Psoas muscle (tissue), 8 donors: ENCODE results near the gene AUTS2. TPM values are rescaled to one million over a fixed set of nuclear protein-coding genes. Genes with fewer than 3 reads are reported as not detected.

Experiments
- ATAC-seq, 4 donors: fragments of 200-7000 bp; cut with Tn5 transposase; one replicate each; pipeline ENCODE4 v1.9.1; 2020; ENCODE audit warnings: moderate library complexity in 3 of 4, mild to moderate bottlenecking in 2 of 4
- DNase-seq, 2 donors: peaks; one replicate each; pipeline ENCODE4 v3.0.0-alpha.2; 2020
- H3K27ac ChIP-seq: fragments of 200-600 bp; one replicate; pipeline ENCODE4 v1.8.0; 2022
- H3K27me3 ChIP-seq, 3 donors: fragments of 200-600 bp in 1 of 3; one replicate each; pipeline versions ENCODE4 v1.6.1 to v1.8.0; 2013 to 2022; ENCODE audit warnings: low read length in 2 of 3, mild to moderate bottlenecking in 2 of 3, moderate library complexity in 1 of 3; ENCODE audit not compliant: insufficient read depth in 3 of 3
- H3K36me3 ChIP-seq, 2 donors: fragments of 200-600 bp in 1 of 2; one replicate each; pipeline versions ENCODE4 v1.6.1 to v1.8.0; 2013 to 2022; ENCODE audit warnings: low read depth in 1 of 2, mild to moderate bottlenecking in 1 of 2, moderate library complexity in 1 of 2; ENCODE audit not compliant: insufficient read depth in 1 of 2
- H3K4me1 ChIP-seq: fragments of 200-600 bp; one replicate; pipeline ENCODE4 v1.8.0; 2022
- H3K4me3 ChIP-seq: fragments of 200-600 bp; one replicate; pipeline ENCODE4 v1.8.0; 2022; ENCODE audit warnings: mild to moderate bottlenecking
- H3K9me3 ChIP-seq: fragments of 200-600 bp; one replicate; pipeline ENCODE4 v1.8.0; 2022
- WGBS, 3 donors: extraction: QIAGEN DNeasy Blood & Tissue Kit; methylation state at CpG; one replicate each; pipeline versions ENCODE4 v1.1.6 to v1.1.7; 2013; 5-methylcytosine and 5-hydroxymethylcytosine counted together
- intact Hi-C, 2 donors: fragments of 100-400 bp; cut with DNase I; formaldehyde crosslinking; loops; one replicate each; pipeline versions ENCODE4 v1.11.0 to v1.14.2; 2022
- polyA plus RNA-seq, 3 donors: library from polyadenylated mRNA; stranded (reverse); fragments of 200-250 nt; gene quantifications; one replicate each; pipeline ENCODE4 v1.2.3, GENCODE V29; 2013
- total RNA-seq, 4 donors: library from RNA; stranded (reverse); fragmentation: NEBNext Ultra II Directional in 2 of 4; extraction: Animal tissue kit (Norgen Biotek cat#: 25700) in 2 of 4; gene quantifications; one replicate each; pipeline versions ENCODE4 v1.2.1 to v1.2.4, GENCODE V29; 2021 to 2023
- TF ChIP-seq, protein P1 (sequence below): fragments of 200-600 bp; IDR thresholded peaks from one replicate; pipeline ENCODE4 v1.8.0; 2022; ENCODE audit warnings: antibody characterized with exemption
- donor health status: healthy with polysubstance abuse.
- donor health status: DM: no; HTN: no; CAD: no; lungs with moderate emphysema.
- donor health status: Bipolar disorder and iron deficiency.
- donor health status: healthy.
- donor health status: DM: yes; HTN: yes; CAD: no.
- donor health status: DM: no; HTN: no; CAD: no.
- donor health status: DM: no; HTN: no; CAD: no.
- donor health status: DM: yes; HTN: yes; CAD: no.

The AUTS2 gene
- total and polyA plus RNA-seq, 7 donors = 5.0 to 33.5 (median 14.3) TPM

DNA sequence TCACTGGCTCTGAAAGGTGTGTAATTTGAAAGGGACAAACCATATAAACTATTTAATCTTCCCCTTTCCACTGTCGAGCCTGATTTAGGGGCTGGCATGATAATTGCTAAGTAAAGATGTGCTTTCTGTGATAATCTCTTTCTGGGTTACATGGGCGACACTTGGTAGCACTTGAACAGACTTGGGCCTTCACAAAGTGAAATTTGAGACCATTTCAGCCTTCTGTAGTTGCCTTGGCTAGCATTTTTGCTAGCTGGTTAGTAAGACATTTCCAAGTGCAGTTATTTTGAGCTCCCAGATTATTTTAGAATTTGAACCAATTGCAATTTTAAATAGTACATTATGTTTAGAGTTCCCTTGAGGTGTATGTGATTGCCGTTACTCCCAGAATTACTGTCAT is 1101.0 kb downstream of the AUTS2 start:
- intact Hi-C loops = loop anchor here (5.0 to 10.0 kb wide), 5 partner anchors 284 to 657 kb away; no protein-coding TSS in a partner anchor
- H3K36me3 ChIP-seq = no peaks in the 10 kb centered on the region
- 27 to 57% (median 35%) methylated on average over 3 of the region's 3 CpGs for WGBS, 3 donors
- no peak overlapping the region for H3K4me3 ChIP-seq
- DNase-seq (no peak), ATAC-seq (no peak)
- TF ChIP-seq, protein P1, sequence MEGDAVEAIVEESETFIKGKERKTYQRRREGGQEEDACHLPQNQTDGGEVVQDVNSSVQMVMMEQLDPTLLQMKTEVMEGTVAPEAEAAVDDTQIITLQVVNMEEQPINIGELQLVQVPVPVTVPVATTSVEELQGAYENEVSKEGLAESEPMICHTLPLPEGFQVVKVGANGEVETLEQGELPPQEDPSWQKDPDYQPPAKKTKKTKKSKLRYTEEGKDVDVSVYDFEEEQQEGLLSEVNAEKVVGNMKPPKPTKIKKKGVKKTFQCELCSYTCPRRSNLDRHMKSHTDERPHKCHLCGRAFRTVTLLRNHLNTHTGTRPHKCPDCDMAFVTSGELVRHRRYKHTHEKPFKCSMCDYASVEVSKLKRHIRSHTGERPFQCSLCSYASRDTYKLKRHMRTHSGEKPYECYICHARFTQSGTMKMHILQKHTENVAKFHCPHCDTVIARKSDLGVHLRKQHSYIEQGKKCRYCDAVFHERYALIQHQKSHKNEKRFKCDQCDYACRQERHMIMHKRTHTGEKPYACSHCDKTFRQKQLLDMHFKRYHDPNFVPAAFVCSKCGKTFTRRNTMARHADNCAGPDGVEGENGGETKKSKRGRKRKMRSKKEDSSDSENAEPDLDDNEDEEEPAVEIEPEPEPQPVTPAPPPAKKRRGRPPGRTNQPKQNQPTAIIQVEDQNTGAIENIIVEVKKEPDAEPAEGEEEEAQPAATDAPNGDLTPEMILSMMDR = no peak
- peaks cover 37% of the 10 kb centered on the region for H3K4me1 ChIP-seq
- H3K9me3 ChIP-seq = no peaks in the 10 kb centered on the region
- no peaks in the 10 kb centered on the region for H3K27me3 ChIP-seq
- no peak overlapping the region for H3K27ac ChIP-seq

DNA sequence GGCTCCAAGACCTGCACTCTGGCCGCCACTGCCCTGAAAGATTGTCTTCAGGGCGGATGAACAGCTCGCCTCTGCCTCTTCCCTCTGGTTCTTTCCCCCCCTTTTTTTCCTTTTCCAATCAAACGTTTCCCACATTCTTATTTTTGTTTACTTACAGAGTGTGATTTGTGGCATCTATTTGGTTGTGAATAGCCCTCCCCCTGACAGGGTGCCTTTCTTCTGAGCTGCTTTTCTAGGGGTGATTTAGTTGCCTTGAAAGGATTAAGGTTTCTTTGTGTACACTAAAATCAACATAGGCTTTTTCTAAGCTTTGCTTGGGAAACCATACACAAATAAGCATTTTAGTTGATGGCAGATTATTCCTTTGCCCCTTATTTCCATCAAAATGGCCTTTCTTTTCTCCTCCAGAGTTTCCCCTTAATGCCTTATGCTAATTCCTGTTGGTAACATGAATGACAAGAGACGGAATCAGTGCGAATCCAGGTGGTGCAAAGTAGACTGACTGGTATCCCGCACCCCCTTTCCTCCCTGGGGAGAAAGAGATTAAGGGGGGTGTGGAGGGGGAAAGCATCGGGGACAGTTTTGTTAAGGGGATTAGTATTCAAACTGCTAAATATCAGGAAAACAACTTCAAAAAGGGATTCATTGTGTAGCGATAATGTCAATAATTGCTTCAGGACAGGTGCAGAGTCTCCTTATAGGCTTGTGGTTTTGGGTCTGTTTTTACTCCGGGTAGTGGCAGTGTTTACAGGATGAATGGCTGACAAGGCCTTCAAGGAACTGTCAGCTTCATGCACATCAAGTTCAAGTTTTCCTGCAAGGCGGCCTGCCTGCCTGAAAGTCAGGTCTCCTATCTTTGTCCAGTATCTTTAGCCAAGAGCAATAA is 1102.0 kb downstream of the AUTS2 start:
- no peak overlapping the region for H3K4me3 ChIP-seq
- DNase-seq (no peak), ATAC-seq (no peak)
- peaks cover 40% of the 10 kb centered on the region for H3K4me1 ChIP-seq
- H3K27me3 ChIP-seq = no peaks in the 10 kb centered on the region
- WGBS, 3 donors = 65 to 79% (median 72%) methylated on average over 11 of the region's 11 CpGs
- intact Hi-C loops = loop anchor here in 1 of 2 donors (10.0 kb wide), 1 partner anchor 635 kb away; no protein-coding TSS in a partner anchor
- TF ChIP-seq, protein P1 = no peak
- no peaks in the 10 kb centered on the region for H3K9me3 ChIP-seq
- no peaks in the 10 kb centered on the region for H3K36me3 ChIP-seq
- no peak overlapping the region for H3K27ac ChIP-seq

- no peaks in the 10 kb centered on the region for H3K27me3 ChIP-seq
- intact Hi-C loops = loop anchor here in 1 of 2 donors (10.0 kb wide), 1 partner anchor 636 kb away; no protein-coding TSS in a partner anchor
- no peaks in the 10 kb centered on the region for H3K9me3 ChIP-seq
- H3K4me3 ChIP-seq = no peak overlapping the region
- H3K4me1 ChIP-seq = peaks cover 44% of the 10 kb centered on the region
- 76 to 85% (median 83%) methylated on average over 6 of the region's 6 CpGs for WGBS, 3 donors
- H3K36me3 ChIP-seq = no peaks in the 10 kb centered on the region
- TF ChIP-seq, protein P1 = no peak
- H3K27ac ChIP-seq = no peak overlapping the region
- DNase-seq = no peak
- no peak for ATAC-seq
Observed at GRCh38 chr7:70700941-70701425, 1102.7 kb downstream of the AUTS2 start.

GRCh38 chr7:70701477-70701876 is 1103.2 kb downstream of the AUTS2 start:
- Histone ChIP-seq H3K9me3 (no peaks in the 10 kb centered on the region), H3K36me3 (no peaks in the 10 kb centered on the region), H3K27me3 (no peaks in the 10 kb centered on the region), H3K4me3 (no peak overlapping the region), H3K4me1 (peaks cover 44% of the 10 kb centered on the region), H3K27ac (no peak overlapping the region)
- TF ChIP-seq, protein P1 = no peak
- DNase-seq (no peak), ATAC-seq (no peak)
- 88 to 89% (median 88%) methylated on average over 6 of the region's 6 CpGs for WGBS, 3 donors
- intact Hi-C loops = loop anchor here in 1 of 2 donors (10.0 kb wide), 1 partner anchor 637 kb away; no protein-coding TSS in a partner anchor
